Measurements from ENCODE around the gene BDKRB2. TPM values are rescaled to one million over a fixed set of nuclear protein-coding genes. Genes with fewer than 3 reads are reported as not detected.

BDKRB2 gene
- total RNA-seq, 1 experiment from 2014 or later: 0.15 TPM

DNA sequence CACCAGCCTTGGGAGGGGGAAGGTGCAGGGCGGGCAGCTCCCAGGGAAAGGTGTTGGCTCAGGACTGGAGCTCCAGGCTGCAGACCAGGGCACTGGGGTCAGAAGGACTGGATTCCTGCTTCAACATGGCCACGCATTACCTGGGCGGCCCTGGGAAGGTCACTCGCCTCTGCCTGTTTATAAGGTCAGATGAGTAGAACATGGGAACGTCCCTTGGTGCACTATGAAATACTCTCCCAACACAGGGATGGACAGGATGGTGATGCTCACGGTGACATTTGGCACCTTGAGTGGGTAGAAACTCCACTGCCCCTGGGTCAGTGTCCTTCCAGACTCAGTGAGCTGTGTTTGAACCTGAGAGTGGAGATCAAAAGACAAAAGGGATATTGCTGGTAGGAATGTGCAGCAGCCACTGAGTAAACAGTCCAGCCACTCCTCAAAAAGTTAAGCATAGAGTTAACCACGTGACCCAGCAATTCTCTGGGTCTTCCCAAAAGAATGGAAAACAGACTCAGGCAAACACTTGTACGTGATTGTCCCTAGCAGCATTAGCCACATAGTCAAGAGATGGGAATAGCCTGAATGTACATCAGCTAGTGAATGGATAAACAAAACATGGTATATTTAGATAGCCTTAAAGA is 9.1 kb upstream of the BDKRB2 start:
- peaks cover 40 to 41% of the 10 kb centered on the region in 2 experiments for H3K4me1 Mint-ChIP-seq
- no peak overlapping the region for H3K4me3 Mint-ChIP-seq
- no peak overlapping the region for H3K4me2 ChIP-seq (ENCODE audit: insufficient read depth, insufficient read length, low read length)
- H2BK15ac ChIP-seq (ENCODE audit: low read depth, low read length): no peak overlapping the region
- no peaks in the 10 kb centered on the region for H3K79me1 ChIP-seq (ENCODE audit: insufficient read depth, low read depth, low read length, poor library complexity, severe bottlenecking)
- DNase-seq: no peak
- H3K27me3 Mint-ChIP-seq (ENCODE audit: low read depth): peaks cover 9% of the 10 kb centered on the region
- H3K27ac Mint-ChIP-seq: no peak overlapping the region
- no peaks in the 10 kb centered on the region for H3K27me3 ChIP-seq (ENCODE audit: insufficient read depth, low read length)
- H2AFZ ChIP-seq (ENCODE audit: low read length): no peak overlapping the region
- no peaks in the 10 kb centered on the region for H4K20me1 ChIP-seq (ENCODE audit: control insufficient read depth, insufficient read depth, insufficient read length)
- no peaks in the 10 kb centered on the region; a peak in 1 of 7 replicates for H3K36me3 Mint-ChIP-seq (ENCODE audit: insufficient read depth in 1 of 3, low read depth in 3 of 3)
- no peak overlapping the region; the same call in 1 of the 2 replicates for H3K14ac ChIP-seq (ENCODE audit: insufficient read depth, low read length)
- no peak overlapping the region for H2AK5ac ChIP-seq (ENCODE audit: insufficient read length, low read length)
- no peak overlapping the region for H3K56ac ChIP-seq (ENCODE audit: insufficient read length, low read depth, low read length)
- no peak overlapping the region for H3K23ac ChIP-seq (ENCODE audit: insufficient read length, low read depth, low read length)
- H3T11ph ChIP-seq (ENCODE audit: low read length): no peak overlapping the region
- no peak overlapping the region for H4K8ac ChIP-seq (replicated peaks; ENCODE audit: insufficient read length, low read depth, low read length)
- H3K18ac ChIP-seq (ENCODE audit: insufficient read length, low read depth, low read length): no peak overlapping the region
- no peak overlapping the region for H2BK5ac ChIP-seq (ENCODE audit: insufficient read length, low read length)
- no CpG with 5 or more reads among the region's 8 CpGs for WGBS (ENCODE audit: extremely low coverage, insufficient read length, low lambda C conversion rate)
- H3K4ac ChIP-seq (ENCODE audit: low read depth, low read length): no peak overlapping the region
- no peaks in the 10 kb centered on the region for H3K79me2 ChIP-seq (ENCODE audit: insufficient read depth, low read length)
- no peak overlapping the region for H3K9ac ChIP-seq (ENCODE audit: extremely low read depth, insufficient read length, low read length)
- no peak overlapping the region for H4K91ac ChIP-seq (ENCODE audit: insufficient read length, low read depth, low read length)
- H2BK20ac ChIP-seq (ENCODE audit: low read depth, low read length, poor library complexity, severe bottlenecking): no peak overlapping the region
- no peak overlapping the region for H2BK12ac ChIP-seq (ENCODE audit: insufficient read length, low read depth, low read length)
- TF ChIP-seq, protein P1, sequence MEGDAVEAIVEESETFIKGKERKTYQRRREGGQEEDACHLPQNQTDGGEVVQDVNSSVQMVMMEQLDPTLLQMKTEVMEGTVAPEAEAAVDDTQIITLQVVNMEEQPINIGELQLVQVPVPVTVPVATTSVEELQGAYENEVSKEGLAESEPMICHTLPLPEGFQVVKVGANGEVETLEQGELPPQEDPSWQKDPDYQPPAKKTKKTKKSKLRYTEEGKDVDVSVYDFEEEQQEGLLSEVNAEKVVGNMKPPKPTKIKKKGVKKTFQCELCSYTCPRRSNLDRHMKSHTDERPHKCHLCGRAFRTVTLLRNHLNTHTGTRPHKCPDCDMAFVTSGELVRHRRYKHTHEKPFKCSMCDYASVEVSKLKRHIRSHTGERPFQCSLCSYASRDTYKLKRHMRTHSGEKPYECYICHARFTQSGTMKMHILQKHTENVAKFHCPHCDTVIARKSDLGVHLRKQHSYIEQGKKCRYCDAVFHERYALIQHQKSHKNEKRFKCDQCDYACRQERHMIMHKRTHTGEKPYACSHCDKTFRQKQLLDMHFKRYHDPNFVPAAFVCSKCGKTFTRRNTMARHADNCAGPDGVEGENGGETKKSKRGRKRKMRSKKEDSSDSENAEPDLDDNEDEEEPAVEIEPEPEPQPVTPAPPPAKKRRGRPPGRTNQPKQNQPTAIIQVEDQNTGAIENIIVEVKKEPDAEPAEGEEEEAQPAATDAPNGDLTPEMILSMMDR (conservative IDR thresholded peaks at IDR 0.05): no peak
- H3K9me3 Mint-ChIP-seq: no peaks in the 10 kb centered on the region
- no peak overlapping the region for H4K5ac ChIP-seq (ENCODE audit: insufficient read length, low read depth, low read length)
- peaks cover 10% of the 10 kb centered on the region; the same call in 1 of the 2 replicates for H3K4me1 ChIP-seq (ENCODE audit: insufficient read depth, low read length)
- H3K23me2 ChIP-seq (ENCODE audit: insufficient read length, low read depth, low read length, poor library complexity, severe bottlenecking): no peaks in the 10 kb centered on the region
- no peak overlapping the region for H3K27ac ChIP-seq (ENCODE audit: insufficient read length, low read depth, low read length)
- H3K9me3 ChIP-seq (ENCODE audit: control insufficient read depth, low read depth, low read length): no peaks in the 10 kb centered on the region
- no peak overlapping the region for H2BK120ac ChIP-seq (ENCODE audit: low read depth, low read length, poor library complexity, severe bottlenecking)
